Measurements from ENCODE around the gene BOD1.

Gene BOD1

GRCh38 chr5:173567548-173567947 is 48.9 kb downstream of the BOD1 start:
- no peak overlapping the region for H3K4me3 ChIP-seq (ENCODE audit: low read length)
- TF ChIP-seq ZNF274 (IDR thresholded peaks at IDR 0.05; ENCODE audit: low read depth, low read length): no peak

GRCh38 chr5:173565491-173566072 is 50.9 kb downstream of the BOD1 start:
- H3K4me3 ChIP-seq (ENCODE audit: low read length): no peak overlapping the region
- no peak for TF ChIP-seq ZNF274 (IDR thresholded peaks at IDR 0.05; ENCODE audit: low read depth, low read length)

GRCh38 chr5:173564106-173564505 is 52.3 kb downstream of the BOD1 start:
- TF ChIP-seq ZNF274 (IDR thresholded peaks at IDR 0.05; ENCODE audit: low read depth, low read length): no peak
- H3K4me3 ChIP-seq (ENCODE audit: low read length): no peak overlapping the region

GRCh38 chr5:173563246-173563645 is 53.2 kb downstream of the BOD1 start:
- no peak for TF ChIP-seq ZNF274 (IDR thresholded peaks at IDR 0.05; ENCODE audit: low read depth, low read length)
- no peak overlapping the region for H3K4me3 ChIP-seq (ENCODE audit: low read length)

GRCh38 chr5:173562451-173562850 is 54.0 kb downstream of the BOD1 start:
- TF ChIP-seq ZNF274 (IDR thresholded peaks at IDR 0.05; ENCODE audit: low read depth, low read length): no peak

More at GRCh38 chr5:173562451-173562850, 54.0 kb downstream of the BOD1 start:
- H3K4me3 ChIP-seq (ENCODE audit: low read length): no peak overlapping the region

Data from GM08714 (cell line).